PFSK-1 (cell line): ENCODE results near the gene XYLT1.

Source experiments
- FOXP2 ChIP-seq: optimal IDR thresholded peaks from 2 replicates; pipeline ENCODE3; 2011; ENCODE audit warnings: borderline replicate concordance, control low read depth, inconsistent platforms; ENCODE audit not compliant: insufficient read depth; ENCODE audit errors: extremely low read length, extremely low read depth
- POLR2AphosphoS5 ChIP-seq: IDR thresholded peaks from 2 replicates; pipeline ENCODE4 v1.6.1; 2012; ENCODE audit warnings: low read depth, mild to moderate bottlenecking, control low read depth, low read length, moderate library complexity
- SIN3A ChIP-seq: IDR thresholded peaks from 2 replicates; pipeline ENCODE4 v1.6.1; 2012; ENCODE audit warnings: mild to moderate bottlenecking, low read length, moderate library complexity, borderline replicate concordance; ENCODE audit not compliant: insufficient read depth
- TAF1 ChIP-seq: IDR thresholded peaks from 2 replicates; pipeline ENCODE4 v1.6.1; 2012; ENCODE audit warnings: low read length, control low read depth, borderline replicate concordance; ENCODE audit not compliant: insufficient read depth
- TF ChIP-seq, protein P1 (sequence below), 2 experiments: IDR thresholded peaks; 2 replicates each; pipeline versions ENCODE4 v1.6.1 to v1.8.0; 2011 to 2012; ENCODE audit warnings: low read depth in 2 of 2, low read length in 2 of 2, control low read depth in 1 of 2, inconsistent platforms in 1 of 2, mild to moderate bottlenecking in 1 of 2, moderate library complexity in 1 of 2; ENCODE audit not compliant: insufficient read depth in 1 of 2

XYLT1 gene

DNA sequence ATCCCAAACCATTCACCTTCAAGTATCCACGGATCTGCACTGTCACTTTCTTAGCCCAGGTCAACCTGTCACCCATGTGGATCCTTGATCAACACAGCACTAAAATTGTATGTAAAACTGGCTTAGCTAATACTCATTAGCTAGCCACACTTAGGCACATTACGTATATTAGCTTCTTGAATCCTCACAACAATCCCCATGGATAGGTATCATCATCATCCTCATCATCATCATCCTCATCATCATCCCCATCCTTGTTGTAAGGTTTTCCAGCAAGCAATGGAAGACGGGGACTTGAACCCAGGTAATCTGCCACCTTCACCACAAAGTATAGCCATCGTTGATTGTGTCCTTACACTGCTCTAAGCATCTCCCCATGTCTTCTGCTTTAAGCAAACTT lies 184.3 kb downstream of the XYLT1 start:
- no peak for TF ChIP-seq POLR2AphosphoS5
- no peak for TF ChIP-seq SIN3A
- no peak for TF ChIP-seq FOXP2
- no peak for TF ChIP-seq TAF1
- TF ChIP-seq, protein P1, sequence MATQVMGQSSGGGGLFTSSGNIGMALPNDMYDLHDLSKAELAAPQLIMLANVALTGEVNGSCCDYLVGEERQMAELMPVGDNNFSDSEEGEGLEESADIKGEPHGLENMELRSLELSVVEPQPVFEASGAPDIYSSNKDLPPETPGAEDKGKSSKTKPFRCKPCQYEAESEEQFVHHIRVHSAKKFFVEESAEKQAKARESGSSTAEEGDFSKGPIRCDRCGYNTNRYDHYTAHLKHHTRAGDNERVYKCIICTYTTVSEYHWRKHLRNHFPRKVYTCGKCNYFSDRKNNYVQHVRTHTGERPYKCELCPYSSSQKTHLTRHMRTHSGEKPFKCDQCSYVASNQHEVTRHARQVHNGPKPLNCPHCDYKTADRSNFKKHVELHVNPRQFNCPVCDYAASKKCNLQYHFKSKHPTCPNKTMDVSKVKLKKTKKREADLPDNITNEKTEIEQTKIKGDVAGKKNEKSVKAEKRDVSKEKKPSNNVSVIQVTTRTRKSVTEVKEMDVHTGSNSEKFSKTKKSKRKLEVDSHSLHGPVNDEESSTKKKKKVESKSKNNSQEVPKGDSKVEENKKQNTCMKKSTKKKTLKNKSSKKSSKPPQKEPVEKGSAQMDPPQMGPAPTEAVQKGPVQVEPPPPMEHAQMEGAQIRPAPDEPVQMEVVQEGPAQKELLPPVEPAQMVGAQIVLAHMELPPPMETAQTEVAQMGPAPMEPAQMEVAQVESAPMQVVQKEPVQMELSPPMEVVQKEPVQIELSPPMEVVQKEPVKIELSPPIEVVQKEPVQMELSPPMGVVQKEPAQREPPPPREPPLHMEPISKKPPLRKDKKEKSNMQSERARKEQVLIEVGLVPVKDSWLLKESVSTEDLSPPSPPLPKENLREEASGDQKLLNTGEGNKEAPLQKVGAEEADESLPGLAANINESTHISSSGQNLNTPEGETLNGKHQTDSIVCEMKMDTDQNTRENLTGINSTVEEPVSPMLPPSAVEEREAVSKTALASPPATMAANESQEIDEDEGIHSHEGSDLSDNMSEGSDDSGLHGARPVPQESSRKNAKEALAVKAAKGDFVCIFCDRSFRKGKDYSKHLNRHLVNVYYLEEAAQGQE (IDR thresholded peaks at IDR 0.05; ENCODE audit: insufficient read depth in 1 of 2, low read depth in 2 of 2, low read length in 2 of 2) = no peak

DNA sequence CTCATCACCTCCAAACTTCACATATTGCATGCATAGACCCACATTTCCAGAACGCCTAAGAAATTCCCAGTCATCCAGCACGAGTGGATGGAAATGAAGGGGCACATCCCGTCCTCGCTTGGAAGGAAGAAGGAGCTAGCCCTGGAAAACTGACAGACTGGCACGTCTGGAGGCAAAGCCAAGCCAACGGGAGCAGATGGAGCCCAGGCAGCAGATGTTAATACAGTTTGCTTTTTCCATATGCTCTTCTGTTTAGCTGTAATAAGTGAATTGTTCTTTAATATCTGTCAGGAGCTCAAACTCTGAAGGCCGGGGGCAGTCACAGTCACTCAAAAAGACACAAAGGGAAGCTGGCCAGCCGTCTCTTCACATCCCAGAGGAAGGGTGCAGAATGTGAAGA lies 187.7 kb downstream of the XYLT1 start:
- TF ChIP-seq, protein P1 (IDR thresholded peaks at IDR 0.05; ENCODE audit: insufficient read depth in 1 of 2, low read depth in 2 of 2, low read length in 2 of 2) = no peak
- TF ChIP-seq POLR2AphosphoS5 (no peak), SIN3A (no peak), FOXP2 (no peak), TAF1 (no peak)

DNA sequence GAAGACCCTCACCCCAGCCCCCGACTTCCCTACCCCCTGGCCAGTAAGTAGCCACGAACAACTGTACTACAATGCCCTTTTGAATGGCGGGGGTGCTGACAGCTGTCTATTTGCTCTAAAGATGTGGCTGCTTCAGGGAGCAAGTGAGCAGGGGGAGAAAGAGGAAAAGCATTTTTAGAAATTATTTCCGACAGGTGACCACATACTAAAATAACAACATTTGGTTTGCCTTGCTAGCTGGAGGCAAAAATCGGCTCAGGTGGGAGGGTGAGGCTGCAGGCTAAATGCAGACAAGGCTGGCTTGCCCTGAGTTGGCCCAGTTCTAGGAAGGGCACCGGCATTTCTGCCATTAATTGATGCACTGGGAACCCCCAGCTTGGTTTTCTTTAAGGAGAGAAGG lies 188.5 kb downstream of the XYLT1 start:
- no peak for TF ChIP-seq SIN3A
- TF ChIP-seq TAF1 = no peak
- TF ChIP-seq FOXP2 = no peak
- TF ChIP-seq POLR2AphosphoS5 = no peak
- TF ChIP-seq, protein P1 (IDR thresholded peaks at IDR 0.05; ENCODE audit: insufficient read depth in 1 of 2, low read depth in 2 of 2, low read length in 2 of 2) = no peak

DNA sequence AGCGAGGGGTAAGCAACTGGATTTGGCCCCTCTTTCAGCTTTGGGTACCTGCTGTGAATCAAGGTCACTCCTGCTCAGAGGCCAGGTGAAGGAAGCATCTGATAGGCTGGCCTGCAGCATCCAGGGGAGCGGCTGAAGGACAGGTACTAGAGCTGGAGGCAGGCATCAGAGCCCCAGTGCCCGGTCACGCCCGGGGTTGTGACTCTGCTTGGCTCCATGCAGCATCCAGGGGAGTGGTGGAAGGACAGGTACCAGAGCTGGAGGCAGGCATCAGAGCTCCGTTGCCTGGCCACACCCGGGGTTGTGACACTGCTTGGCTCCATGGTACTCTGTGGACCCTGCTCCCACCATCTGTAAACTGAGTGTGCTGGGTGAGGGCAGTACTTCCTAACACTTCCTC lies 189.7 kb downstream of the XYLT1 start:
- no peak for TF ChIP-seq FOXP2
- TF ChIP-seq, protein P1 (IDR thresholded peaks at IDR 0.05; ENCODE audit: insufficient read depth in 1 of 2, low read depth in 2 of 2, low read length in 2 of 2) = no peak

DNA sequence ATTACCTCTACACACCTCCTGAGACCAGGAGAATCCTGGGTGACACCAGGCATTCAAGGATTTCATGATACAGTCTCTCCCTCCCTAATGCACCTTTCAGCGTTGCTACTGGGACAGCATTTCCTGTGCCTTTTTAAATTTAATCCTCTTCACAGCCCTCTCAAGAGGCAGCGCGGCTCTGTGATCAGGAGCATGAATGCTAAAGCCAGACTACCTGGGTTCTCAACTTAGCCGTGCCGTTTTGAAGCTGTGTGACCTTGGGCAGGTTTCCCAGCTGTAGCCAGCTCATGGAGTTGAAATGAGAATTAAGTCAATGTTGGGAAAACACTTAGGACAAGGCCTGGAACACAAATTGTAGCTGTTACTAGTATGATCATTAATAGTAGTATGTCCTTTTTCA lies 191.8 kb downstream of the XYLT1 start:
- TF ChIP-seq SIN3A = no peak
- TF ChIP-seq TAF1 = no peak
- TF ChIP-seq POLR2AphosphoS5 = no peak
- no peak for TF ChIP-seq FOXP2
- TF ChIP-seq, protein P1 (IDR thresholded peaks at IDR 0.05; ENCODE audit: insufficient read depth in 1 of 2, low read depth in 2 of 2, low read length in 2 of 2) = no peak
